OCI-LY1 (cell line): ENCODE data around the gene KLHL29.

Source experiments
- CTCF ChIP-seq: fragments of 200-600 bp; sonication (generic), shearing (Covaris generic); IDR thresholded peaks from 2 replicates; pipeline ENCODE4 v1.5.1; 2017; ENCODE audit warnings: mild to moderate bottlenecking, antibody characterized with exemption, low read length, moderate library complexity, mixed read lengths
- EZH2 ChIP-seq: fragments of 200-600 bp; sonication (generic), shearing (Covaris generic); IDR thresholded peaks from 2 replicates; pipeline ENCODE4 v1.8.0; 2017; ENCODE audit warnings: borderline replicate concordance, mixed run types, mild to moderate bottlenecking, antibody characterized with exemption, low read length, moderate library complexity, mixed read lengths

- TF ChIP-seq CTCF = no peak
- no peak for TF ChIP-seq EZH2
Measured at GRCh38 chr2:23579674-23580073, 194.7 kb downstream of the KLHL29 start.
